ENCODE results near the gene SSBP3.
"Not testable (repeated sequence)": the region's sequence is repeated elsewhere in the genome, so short reads cannot be mapped to it uniquely, and the experiment has no call there.

The SSBP3 gene

GRCh38 chr1:54347955-54348699 is 58.1 kb downstream of the SSBP3 start:
- no peak for DNase-seq

DNA sequence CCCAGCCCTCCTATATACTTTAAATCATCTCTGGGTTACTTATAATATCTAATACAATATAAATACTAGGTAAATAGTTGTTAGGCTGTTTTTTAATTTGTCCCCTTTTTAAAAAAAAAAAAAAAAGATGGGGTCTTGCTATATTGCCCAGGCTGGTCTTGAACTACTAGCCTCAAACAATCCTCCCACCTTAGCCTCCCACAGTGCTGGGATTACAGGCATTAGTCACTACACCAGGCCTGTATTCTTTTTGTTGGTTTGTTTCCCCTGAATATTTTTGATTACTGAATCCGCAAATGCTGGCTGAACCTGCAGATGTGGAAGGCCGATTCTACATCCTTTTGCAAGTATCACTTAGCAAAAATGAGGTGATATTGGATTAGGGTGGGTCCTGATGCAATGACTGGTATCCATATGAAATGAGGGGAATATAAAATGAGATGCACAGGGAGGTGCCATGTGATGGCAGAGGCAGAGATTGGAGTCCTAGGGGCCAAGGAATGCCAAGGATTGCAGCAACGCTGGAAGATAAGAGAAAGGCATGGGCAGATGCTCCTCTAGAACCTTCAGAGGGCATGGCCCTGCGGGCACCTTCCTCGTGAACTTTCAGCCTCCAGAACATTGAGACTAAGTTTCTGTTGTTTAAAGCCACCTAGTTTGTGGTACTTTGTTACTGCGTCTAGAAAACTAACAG is 58.8 kb downstream of the SSBP3 start:
- no peak for DNase-seq

- DNase-seq = not testable (repeated sequence)
Measured at GRCh38 chr1:54345548-54345947, 60.6 kb downstream of the SSBP3 start.

DNA sequence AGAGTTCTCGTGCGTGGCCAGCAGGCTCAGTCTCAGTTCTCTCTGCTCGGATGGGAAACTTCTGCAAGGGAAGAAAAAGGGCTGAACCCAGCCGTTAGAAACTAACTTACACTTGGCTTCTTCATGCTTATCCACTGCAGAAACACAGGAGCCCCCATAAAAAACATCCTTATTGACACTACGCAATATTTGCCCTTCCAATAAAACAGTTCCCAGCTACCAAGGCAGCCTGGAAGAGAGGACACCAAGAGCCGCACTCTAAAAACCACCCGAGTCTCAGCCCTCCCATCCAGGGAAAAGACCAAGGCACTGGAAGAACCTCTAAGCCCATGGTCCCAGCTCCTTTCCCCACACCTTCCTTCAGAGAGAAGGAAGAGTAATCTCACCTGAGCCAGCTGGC is 61.1 kb downstream of the SSBP3 start:
- DNase-seq = no peak

GRCh38 chr1:54342742-54343687 is 63.2 kb downstream of the SSBP3 start:
- DNase-seq = no peak

DNA sequence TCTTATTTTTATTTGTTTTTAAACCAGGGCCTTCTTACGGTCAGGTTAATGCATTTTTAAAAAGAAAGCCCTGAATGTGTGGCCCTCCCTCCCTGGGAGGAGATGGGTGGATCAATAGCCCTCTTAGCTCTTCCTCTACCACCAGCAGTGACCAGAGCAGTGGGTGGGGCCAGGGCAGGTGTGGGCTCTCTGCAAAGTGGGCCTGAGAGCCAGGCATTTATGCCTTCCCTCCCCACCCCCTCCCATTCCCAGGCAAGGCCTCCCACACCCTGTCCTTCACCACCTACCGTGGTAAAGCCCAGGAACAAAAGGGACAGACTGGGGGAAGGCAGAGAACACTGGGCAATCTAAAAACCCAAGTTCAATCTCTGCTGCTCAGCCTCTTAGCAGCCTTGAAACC is 63.9 kb downstream of the SSBP3 start:
- no peak for DNase-seq

- DNase-seq = no peak
Measured at GRCh38 chr1:54341763-54342162, 64.4 kb downstream of the SSBP3 start.

DNA sequence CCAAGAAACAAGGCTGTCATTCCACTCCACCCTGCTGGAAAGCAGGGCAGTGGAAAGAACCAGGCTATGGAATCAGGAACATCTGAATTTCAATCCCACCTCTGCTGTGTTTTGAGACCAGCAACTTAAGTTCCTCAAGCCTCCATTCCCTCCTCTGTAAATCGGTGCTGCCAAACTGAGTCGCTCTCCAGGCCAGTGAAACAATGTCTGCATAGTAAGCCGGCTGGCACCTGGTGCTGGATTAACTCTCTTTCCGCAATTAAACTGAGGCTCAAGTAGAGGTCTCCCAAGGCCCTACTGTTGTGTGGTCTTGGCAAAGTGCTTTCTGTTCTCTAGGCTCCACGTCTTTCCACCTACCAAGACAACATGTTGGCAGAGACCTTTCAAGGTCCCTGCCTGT is 65.3 kb downstream of the SSBP3 start:
- no peak for DNase-seq

GRCh38 chr1:54340434-54340833 is 65.8 kb downstream of the SSBP3 start:
- DNase-seq = no peak

DNA sequence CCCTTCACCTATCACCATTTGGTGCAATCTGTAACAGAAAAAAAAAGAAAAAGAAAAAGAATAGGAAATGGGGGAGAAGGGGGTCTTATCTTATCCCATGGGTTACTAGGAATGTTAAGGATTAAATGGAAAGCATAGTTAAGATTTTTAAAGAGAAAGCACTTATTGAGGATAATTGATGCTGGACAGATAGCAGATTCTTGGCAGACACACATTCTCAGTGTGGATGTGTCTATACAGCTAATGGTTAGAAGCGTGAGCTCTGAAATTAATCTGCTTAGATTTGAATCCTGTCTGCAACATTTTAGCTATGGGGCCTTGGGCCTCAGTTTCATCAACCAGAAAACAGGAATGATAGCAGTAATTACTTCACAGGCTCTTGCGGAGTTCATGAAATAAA is 67.1 kb downstream of the SSBP3 start:
- DNase-seq = no peak

DNA sequence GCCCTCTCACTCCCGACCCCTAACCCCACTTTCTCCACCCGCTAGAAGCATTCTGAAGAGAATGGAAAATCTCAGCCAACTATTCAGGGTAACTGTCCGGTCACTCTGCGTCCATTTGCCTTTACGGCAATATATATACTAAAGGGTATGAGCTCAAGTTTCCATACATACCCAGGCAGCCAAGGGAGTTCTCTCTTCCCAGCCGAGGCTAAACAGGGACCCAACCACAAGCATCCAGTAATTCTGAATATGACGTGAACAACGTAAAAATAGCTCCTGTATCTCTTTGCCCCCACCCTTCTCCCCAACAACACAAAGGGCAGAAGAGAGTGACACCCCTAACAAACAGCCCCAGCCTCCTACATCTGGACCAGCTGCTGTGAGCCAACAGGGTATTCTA is 67.7 kb downstream of the SSBP3 start:
- DNase-seq = no peak

GRCh38 chr1:54337928-54338327 is 68.3 kb downstream of the SSBP3 start:
- no peak for DNase-seq

DNA sequence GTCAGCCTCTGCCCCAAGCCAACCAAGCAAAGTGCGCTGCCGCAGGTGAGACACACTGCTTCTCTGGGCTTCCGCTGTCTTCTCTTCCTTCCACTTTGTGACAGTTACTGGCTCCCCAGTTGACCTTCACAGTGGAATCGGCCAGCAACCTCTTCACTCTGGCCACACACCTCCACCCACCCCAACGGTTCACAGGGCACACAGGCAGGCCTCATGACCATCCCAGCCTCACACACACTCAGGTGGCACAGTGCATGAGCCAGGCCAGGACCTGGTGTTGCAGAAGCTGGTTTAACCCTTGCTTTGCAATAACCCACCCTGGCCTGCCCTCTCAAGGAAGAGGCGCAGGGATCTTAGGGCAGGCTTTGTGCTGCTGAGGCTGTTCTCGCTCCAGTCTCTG is 69.2 kb downstream of the SSBP3 start:
- no peak for DNase-seq

GRCh38 chr1:54336116-54336515 is 70.1 kb downstream of the SSBP3 start:
- DNase-seq = no peak

DNA sequence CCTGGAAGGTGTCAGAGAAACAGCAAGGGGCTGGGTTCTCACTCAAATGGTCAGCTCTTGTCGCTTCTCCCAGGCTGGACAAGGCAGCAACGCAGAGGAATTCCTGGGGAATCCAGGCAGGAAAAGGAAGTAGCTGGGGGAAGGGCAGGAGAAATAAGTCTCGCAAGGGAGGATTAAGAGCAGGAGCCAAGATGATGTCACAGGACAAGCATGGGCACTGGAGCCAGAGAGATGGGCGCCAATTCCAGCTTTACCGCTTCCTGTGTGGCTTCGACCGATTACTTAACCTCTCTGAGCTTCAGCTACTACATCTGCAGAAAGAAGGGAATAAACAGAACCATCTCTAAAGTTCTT is 70.5 kb downstream of the SSBP3 start:
- DNase-seq = no peak

DNA sequence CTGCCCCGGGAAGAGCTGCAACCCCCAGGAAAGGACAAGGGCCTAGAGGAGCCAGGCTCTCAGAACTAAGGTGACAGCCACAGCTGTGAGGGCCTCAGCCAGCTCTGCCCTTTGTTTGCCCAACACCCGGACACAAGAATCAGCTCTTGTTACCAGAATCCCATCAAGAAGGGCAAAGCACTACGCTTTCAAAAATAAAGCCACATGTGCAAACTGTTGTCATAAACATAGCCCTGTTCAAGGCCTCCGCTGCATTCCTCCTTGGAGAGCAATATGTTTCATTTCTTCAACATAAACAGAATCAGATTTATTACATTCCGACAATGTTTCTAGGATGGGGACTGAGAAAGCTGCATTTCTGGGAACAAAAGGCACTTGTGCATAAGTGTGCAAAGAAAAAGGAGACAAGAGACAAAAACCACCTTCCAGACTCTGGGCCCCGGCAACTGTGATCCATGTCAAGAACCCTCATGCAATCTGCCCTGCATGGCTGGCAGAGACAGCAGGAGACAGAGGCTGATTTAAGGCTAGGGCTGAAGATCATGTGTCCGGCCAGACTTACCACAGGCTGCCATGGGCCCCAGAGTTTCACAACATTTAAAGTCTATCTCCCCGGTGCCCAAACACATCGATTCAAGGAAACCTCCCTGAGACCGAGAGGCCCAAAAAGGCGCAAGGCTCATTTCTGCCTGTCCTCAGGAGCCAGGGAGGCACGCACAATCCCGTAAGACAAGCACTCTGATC is 71.0 kb downstream of the SSBP3 start:
- DNase-seq = no peak

DNA sequence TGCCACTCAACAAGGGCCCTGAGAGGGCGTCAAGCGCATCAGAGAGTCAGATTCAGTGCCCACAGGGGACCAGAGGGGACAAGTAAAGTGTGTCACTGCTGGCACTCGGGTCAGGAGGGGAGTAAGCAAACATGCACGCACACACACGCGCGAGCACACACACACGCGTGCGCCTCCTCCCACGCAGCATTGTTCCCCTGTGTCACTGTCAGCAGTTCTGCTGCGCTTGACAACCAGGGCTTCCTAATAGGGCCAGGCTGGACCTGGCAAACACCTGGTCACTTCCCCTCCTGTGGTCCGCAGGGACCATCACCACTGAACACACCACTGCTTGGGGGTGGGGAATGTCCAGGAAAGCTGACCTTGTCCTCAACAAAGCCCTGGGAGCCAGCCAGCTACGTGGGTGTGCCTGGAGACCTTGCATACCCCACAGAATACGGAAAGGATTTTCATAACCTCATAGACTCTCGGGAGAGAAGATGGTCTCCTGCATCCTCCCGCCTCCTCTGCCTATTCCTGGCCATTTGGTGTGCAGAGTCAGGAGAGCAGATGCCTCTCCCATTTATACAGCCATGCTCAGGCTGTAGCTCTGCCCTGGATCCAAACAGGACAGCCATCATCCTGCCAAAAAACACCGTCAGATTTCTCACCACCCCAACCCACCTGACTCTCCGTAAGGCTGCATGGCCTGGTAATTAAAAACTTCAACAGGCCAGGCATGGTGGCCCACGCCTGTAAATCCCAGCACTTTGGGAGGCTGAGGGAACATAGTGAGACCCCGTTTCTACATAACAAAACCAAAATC is 73.2 kb downstream of the SSBP3 start:
- no peak for DNase-seq

GRCh38 chr1:54331843-54332463 is 74.2 kb downstream of the SSBP3 start:
- DNase-seq = no peak

DNA sequence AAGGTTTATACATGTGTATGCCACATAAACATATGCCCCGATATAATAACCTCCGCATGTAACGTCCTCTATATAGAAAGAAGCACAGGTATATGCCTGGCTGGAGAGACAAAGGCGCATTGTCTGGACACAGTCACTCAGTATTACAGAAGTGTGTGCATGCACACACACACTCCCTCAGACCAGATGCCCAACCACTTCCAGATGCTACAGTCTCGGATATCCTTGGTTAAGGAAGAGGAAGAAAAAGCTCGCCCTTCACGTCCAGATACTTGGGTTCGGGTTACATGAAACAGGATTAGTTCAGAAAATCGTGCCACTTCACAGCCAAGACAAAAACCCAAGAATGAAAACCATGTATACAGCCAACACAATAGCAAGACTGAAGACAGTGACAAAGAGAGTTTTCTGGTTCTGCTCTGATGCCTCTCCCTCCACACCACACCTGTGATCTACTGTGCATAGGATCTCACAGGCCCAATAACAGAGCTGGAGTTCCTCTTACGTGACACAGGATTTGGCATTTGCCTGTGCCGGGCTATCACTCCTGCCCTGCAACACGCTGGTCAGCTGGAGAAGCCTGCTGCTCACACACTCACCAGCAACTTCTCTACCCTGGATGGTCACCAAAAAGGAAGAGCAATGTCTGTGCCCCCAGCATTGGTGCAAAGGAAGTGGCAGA is 75.0 kb downstream of the SSBP3 start:
- DNase-seq = no peak

DNA sequence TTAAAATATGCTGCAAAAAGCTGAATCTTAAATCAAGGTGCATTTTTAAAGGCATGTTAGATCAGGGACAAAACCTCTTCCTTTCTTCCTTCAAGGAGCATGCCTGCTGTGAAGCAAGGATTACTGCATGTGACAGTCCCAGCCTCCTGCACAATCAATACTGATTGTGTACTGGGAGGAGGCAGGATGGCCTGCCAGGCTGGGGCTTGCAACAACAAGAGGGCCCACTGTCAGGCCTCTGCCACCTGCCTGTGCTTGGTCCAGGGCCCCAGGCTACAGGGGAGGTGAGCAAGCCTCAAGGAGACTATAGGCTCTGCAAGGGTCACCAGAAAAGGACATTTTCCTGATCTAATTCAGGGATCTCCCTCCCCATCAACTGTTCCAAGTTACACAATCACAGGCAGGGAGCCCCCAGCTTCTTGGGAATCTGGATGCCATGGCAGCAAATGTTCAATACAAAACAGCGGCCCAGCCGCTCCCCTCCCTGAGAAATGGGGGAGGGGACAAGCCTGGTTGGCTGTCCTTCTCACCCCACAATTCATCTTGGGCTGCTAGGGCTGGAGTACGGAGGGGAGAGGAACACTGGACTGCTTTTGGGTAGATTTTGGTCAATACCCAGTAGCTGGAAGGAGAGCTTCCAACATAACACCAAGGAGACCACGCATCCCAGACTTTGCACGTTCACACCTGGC is 76.7 kb downstream of the SSBP3 start:
- DNase-seq = no peak
